Measurements from ENCODE around the gene TAS2R31. TPM values are rescaled to one million over a fixed set of nuclear protein-coding genes. Genes with fewer than 3 reads are reported as not detected.

TAS2R31 gene
- polyA plus RNA-seq, 1 donor (not counting 4 experiments of a cell fraction or from before 2014, with no cell fraction given): 0.28 TPM

DNA sequence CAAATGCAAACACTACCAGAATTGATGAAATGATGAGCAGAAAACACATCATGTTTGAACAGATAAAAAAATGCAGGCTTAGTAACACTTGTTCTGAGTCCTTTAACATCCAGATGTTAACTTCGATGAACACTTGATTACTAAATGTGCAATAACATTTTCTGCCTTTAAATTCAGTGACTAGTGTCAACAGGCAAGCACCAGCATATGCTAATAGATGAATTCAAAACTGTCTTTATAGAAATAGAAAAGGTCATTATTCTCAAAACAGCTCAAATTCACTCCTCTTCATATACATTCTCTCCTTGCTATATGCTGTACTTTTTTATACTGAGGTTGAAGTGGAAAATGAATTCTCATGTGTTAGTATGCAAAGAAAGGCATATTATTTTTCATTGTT is 8.7 kb downstream of the TAS2R31 start, which contains the start of gene TAS2R19:
TAS2R19 (minus strand) TSS at position 101 of the 400 bp plus-strand sequence; CDS start at position 52, 49 bp downstream.
- no peaks in the 10 kb centered on the region for H3K9me1 ChIP-seq (ENCODE audit: control insufficient read depth, extremely low read depth, insufficient read depth, low read length)
- H3K9me3 ChIP-seq (ENCODE audit: control insufficient read depth, low read depth, low read length): no peaks in the 10 kb centered on the region
- H3K36me3 ChIP-seq (ENCODE audit: control insufficient read depth in 2 of 2, extremely low read depth in 1 of 2, insufficient read depth in 2 of 2, low read length in 2 of 2): no peaks in the 10 kb centered on the region
- H3K27me3 ChIP-seq (ENCODE audit: control insufficient read depth, extremely low read depth, insufficient read depth, low read length): no peaks in the 10 kb centered on the region
- H3K27ac ChIP-seq (ENCODE audit: control insufficient read depth, insufficient read depth, low read length): no peak within 1 kb of the TSS
- H2AFZ ChIP-seq (ENCODE audit: control insufficient read depth, low read length): no peak within 1 kb of the TSS
- no peak within 1 kb of the TSS for H3K4me3 ChIP-seq (ENCODE audit: control insufficient read depth in 2 of 3, extremely low read depth in 1 of 3, insufficient read depth in 2 of 3, low read depth in 1 of 3, low read length in 3 of 3)
- TF ChIP-seq, protein P1, sequence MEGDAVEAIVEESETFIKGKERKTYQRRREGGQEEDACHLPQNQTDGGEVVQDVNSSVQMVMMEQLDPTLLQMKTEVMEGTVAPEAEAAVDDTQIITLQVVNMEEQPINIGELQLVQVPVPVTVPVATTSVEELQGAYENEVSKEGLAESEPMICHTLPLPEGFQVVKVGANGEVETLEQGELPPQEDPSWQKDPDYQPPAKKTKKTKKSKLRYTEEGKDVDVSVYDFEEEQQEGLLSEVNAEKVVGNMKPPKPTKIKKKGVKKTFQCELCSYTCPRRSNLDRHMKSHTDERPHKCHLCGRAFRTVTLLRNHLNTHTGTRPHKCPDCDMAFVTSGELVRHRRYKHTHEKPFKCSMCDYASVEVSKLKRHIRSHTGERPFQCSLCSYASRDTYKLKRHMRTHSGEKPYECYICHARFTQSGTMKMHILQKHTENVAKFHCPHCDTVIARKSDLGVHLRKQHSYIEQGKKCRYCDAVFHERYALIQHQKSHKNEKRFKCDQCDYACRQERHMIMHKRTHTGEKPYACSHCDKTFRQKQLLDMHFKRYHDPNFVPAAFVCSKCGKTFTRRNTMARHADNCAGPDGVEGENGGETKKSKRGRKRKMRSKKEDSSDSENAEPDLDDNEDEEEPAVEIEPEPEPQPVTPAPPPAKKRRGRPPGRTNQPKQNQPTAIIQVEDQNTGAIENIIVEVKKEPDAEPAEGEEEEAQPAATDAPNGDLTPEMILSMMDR (optimal IDR thresholded peaks at IDR 0.05 in 1 of 3, IDR thresholded peaks at IDR 0.05 in 1 of 3, conservative IDR thresholded peaks at IDR 0.05 in 1 of 3; ENCODE audit: extremely low read depth in 1 of 3, insufficient read depth in 2 of 3, low read length in 3 of 3): no peak
- TF ChIP-seq EZH2 (IDR thresholded peaks at IDR 0.05; ENCODE audit: low read length): no peak
- H3K9ac ChIP-seq (ENCODE audit: control insufficient read depth, extremely low read depth, insufficient read depth, low read length): no peak within 1 kb of the TSS
- no peaks in the 10 kb centered on the region for H3K79me2 ChIP-seq (ENCODE audit: control insufficient read depth, insufficient read depth, low read length)
- dilution Hi-C loops (cut with MboI; ENCODE audit: extremely low pct_ligation_motif_present, low sequenced_read_pairs): no loop called here
- DNase-seq (ENCODE audit: low read depth, low spot score): no peak
- H4K20me1 ChIP-seq (ENCODE audit: control insufficient read depth, extremely low read depth, insufficient read depth, low read length): no peaks in the 10 kb centered on the region
- no peaks in the 10 kb centered on the region for H3K4me1 ChIP-seq (ENCODE audit: control insufficient read depth, extremely low read depth, insufficient read depth, low read length)
- H3K4me2 ChIP-seq (ENCODE audit: control insufficient read depth, extremely low read depth, insufficient read depth, low read depth, low read length): no peak within 1 kb of the TSS
- no peak for FAIRE-seq

DNA sequence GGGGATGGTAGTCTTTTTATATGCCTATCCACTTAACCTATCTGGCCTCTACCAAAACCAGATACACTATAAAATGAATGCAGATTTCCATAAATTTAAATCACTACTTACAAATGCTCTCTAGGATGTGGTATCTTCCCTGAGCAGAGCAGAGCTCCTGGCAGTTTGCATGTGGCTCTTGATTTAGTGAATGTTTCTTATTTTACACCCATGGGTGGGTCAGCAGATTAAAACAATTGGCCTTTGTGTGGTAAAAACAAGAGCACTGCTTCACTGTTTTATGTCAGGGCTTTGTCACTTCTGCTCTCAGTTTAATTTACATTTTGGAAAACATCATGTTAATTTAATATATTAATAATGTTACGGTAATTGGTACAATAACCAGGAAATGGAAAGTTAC is 14.3 kb downstream of the TAS2R31 start:
- TF ChIP-seq, protein P1 (optimal IDR thresholded peaks at IDR 0.05 in 1 of 3, IDR thresholded peaks at IDR 0.05 in 1 of 3, conservative IDR thresholded peaks at IDR 0.05 in 1 of 3; ENCODE audit: extremely low read depth in 1 of 3, insufficient read depth in 2 of 3, low read length in 3 of 3): no peak
- no peak for TF ChIP-seq EZH2 (IDR thresholded peaks at IDR 0.05; ENCODE audit: low read length)

More for the DNA sequence above, 14.3 kb downstream of the TAS2R31 start:
- DNase-seq (ENCODE audit: low read depth, low spot score) (no peak), FAIRE-seq (no peak)
- Histone ChIP-seq H3K9me1 (ENCODE audit: control insufficient read depth, extremely low read depth, insufficient read depth, low read length) (no peaks in the 10 kb centered on the region), H2AFZ (ENCODE audit: control insufficient read depth, low read length) (no peak overlapping the region), H3K36me3 (ENCODE audit: control insufficient read depth in 2 of 2, extremely low read depth in 1 of 2, insufficient read depth in 2 of 2, low read length in 2 of 2) (no peaks in the 10 kb centered on the region), H3K79me2 (ENCODE audit: control insufficient read depth, insufficient read depth, low read length) (no peaks in the 10 kb centered on the region), H3K4me3 (ENCODE audit: control insufficient read depth in 2 of 3, extremely low read depth in 1 of 3, insufficient read depth in 2 of 3, low read depth in 1 of 3, low read length in 3 of 3) (no peak overlapping the region), H3K27ac (ENCODE audit: control insufficient read depth, insufficient read depth, low read length) (no peak overlapping the region), H3K4me1 (ENCODE audit: control insufficient read depth, extremely low read depth, insufficient read depth, low read length) (no peaks in the 10 kb centered on the region), H3K27me3 (ENCODE audit: control insufficient read depth, extremely low read depth, insufficient read depth, low read length) (no peaks in the 10 kb centered on the region), H3K9me3 (ENCODE audit: control insufficient read depth, low read depth, low read length) (no peaks in the 10 kb centered on the region), H3K9ac (ENCODE audit: control insufficient read depth, extremely low read depth, insufficient read depth, low read length) (no peak overlapping the region), H4K20me1 (ENCODE audit: control insufficient read depth, extremely low read depth, insufficient read depth, low read length) (no peaks in the 10 kb centered on the region), H3K4me2 (ENCODE audit: control insufficient read depth, extremely low read depth, insufficient read depth, low read depth, low read length) (no peak overlapping the region)
- dilution Hi-C loops (cut with MboI; ENCODE audit: extremely low pct_ligation_motif_present, low sequenced_read_pairs): no loop called here
